HepG2 (cell line): ENCODE measurements around the gene LCAT. TPM values are rescaled to one million over a fixed set of nuclear protein-coding genes. Genes with fewer than 3 reads are reported as not detected.

Experiments used
- GLI4 ChIP-seq: sonication (generic); formaldehyde crosslinking; IDR thresholded peaks from 2 replicates; pipeline ENCODE4 v1.5.1; 2020; ENCODE audit warnings: missing genetic modification reagents, mild to moderate bottlenecking, moderate library complexity, borderline replicate concordance
- GTF2F1 ChIP-seq: fragments of 150-350 bp; IDR thresholded peaks from 2 replicates; pipeline ENCODE4 v1.6.1; 2014; ENCODE audit warnings: low read length
- KAT2B ChIP-seq: fragments of 150-350 bp; IDR thresholded peaks from 2 replicates; pipeline ENCODE4 v1.6.1; 2014; ENCODE audit warnings: low read depth, low read length, borderline replicate concordance
- MATR3 ChIP-seq: sonication (generic); formaldehyde crosslinking; IDR thresholded peaks from 2 replicates; pipeline ENCODE4 v1.4.0; 2020; ENCODE audit warnings: missing genetic modification reagents
- PLSCR1 ChIP-seq: sonication (generic); formaldehyde crosslinking; IDR thresholded peaks from 2 replicates; pipeline ENCODE4 v1.5.0; 2020; ENCODE audit warnings: missing genetic modification reagents, mild to moderate bottlenecking, borderline replicate concordance
- PRMT3 ChIP-seq: sonication (generic); formaldehyde crosslinking; IDR thresholded peaks from 2 replicates; pipeline ENCODE4 v1.8.1; 2022; ENCODE audit warnings: low read depth, mild to moderate bottlenecking, moderate library complexity, missing genetic modification reagents, borderline replicate concordance
- SETDB1 ChIP-seq: sonication (generic); formaldehyde crosslinking; IDR thresholded peaks from 2 replicates; pipeline ENCODE4 v1.5.1; 2020; ENCODE audit warnings: missing genetic modification reagents, mild to moderate bottlenecking, borderline replicate concordance
- SMAD3 ChIP-seq: sonication (generic); formaldehyde crosslinking; IDR thresholded peaks from 2 replicates; pipeline ENCODE4 v1.4.0; 2020; ENCODE audit warnings: missing genetic modification reagents
- SMC3 ChIP-seq: IDR thresholded peaks from 2 replicates; pipeline ENCODE4 v1.6.1; 2011; ENCODE audit warnings: low read length, improper control_type of control experiment
- TEF ChIP-seq: sonication (generic); formaldehyde crosslinking; IDR thresholded peaks from 2 replicates; pipeline ENCODE4 v1.5.0; 2020; ENCODE audit warnings: missing genetic modification reagents
- TERF1 ChIP-seq: sonication (generic); formaldehyde crosslinking; IDR thresholded peaks from 2 replicates; pipeline ENCODE4 v1.8.0; 2022; ENCODE audit warnings: mild to moderate bottlenecking, missing genetic modification reagents, moderate library complexity
- ZBTB10 ChIP-seq: sonication (generic); formaldehyde crosslinking; IDR thresholded peaks from 2 replicates; pipeline ENCODE4 v1.4.0; 2020; ENCODE audit warnings: missing genetic modification reagents, borderline replicate concordance
- ZFAT ChIP-seq: sonication (generic); formaldehyde crosslinking; conservative IDR thresholded peaks from 2 replicates; pipeline ENCODE4 v1.8.1; 2023; ENCODE audit warnings: missing genetic modification reagents, inconsistent platforms
- ZNF225 ChIP-seq: sonication (generic); formaldehyde crosslinking; IDR thresholded peaks from 2 replicates; pipeline ENCODE4 v1.4.0; 2020; ENCODE audit warnings: mild to moderate bottlenecking, missing genetic modification reagents
- ZNF546 ChIP-seq: sonication (generic); formaldehyde crosslinking; conservative IDR thresholded peaks from 2 replicates; pipeline ENCODE4 v1.8.1; 2023; ENCODE audit warnings: mild to moderate bottlenecking, missing genetic modification reagents
- ZNF746 ChIP-seq: sonication (generic); formaldehyde crosslinking; IDR thresholded peaks from 2 replicates; pipeline ENCODE4 v1.8.0; 2022; ENCODE audit warnings: mild to moderate bottlenecking, missing genetic modification reagents
- ZNF761 ChIP-seq: sonication (generic); formaldehyde crosslinking; conservative IDR thresholded peaks from 2 replicates; pipeline ENCODE4 v1.4.0; 2020; ENCODE audit warnings: mild to moderate bottlenecking, missing genetic modification reagents
- ZNF781 ChIP-seq: sonication (generic); formaldehyde crosslinking; IDR thresholded peaks from 2 replicates; pipeline ENCODE4 v1.5.1; 2020; ENCODE audit warnings: borderline replicate concordance, mild to moderate bottlenecking, missing genetic modification reagents; ENCODE audit errors: not compliant biosample characterization
- ZSCAN5A ChIP-seq: sonication (generic); formaldehyde crosslinking; IDR thresholded peaks from 2 replicates; pipeline ENCODE4 v1.8.0; 2022; ENCODE audit warnings: mild to moderate bottlenecking, missing genetic modification reagents, borderline replicate concordance
- polyA plus RNA-seq, 8 experiments: library from polyadenylated mRNA; depleted of rRNA in 3 of 8; stranded (reverse) in 7 of 8; unstranded in 1 of 8; fragments of >200 nt; fragmentation: Illumina TruSeq in 4 of 8; extraction: Trizol in 4 of 8; gene quantifications; 2 replicates each; pipeline versions ENCODE4 v1.2.1 to v1.2.3, GENCODE V29; 2011 to 2016; ENCODE audit warnings: low read depth in 4 of 8, missing spikeins in 1 of 8, mixed read lengths in 1 of 8; ENCODE audit not compliant: insufficient read depth in 1 of 8
- total RNA-seq, 5 experiments: library from RNA; depleted of rRNA; stranded (reverse); fragments of >200 nt; fragmentation: Illumina TruSeq; extraction: Trizol; gene quantifications; 2 replicates each; pipeline ENCODE4 v1.2.3, GENCODE V29; 2016; ENCODE audit warnings: low read depth in 1 of 5
- TF ChIP-seq, protein P1 (sequence below): sonication (generic); formaldehyde crosslinking; IDR thresholded peaks from 2 replicates; pipeline ENCODE4 v1.4.0; 2020; ENCODE audit warnings: missing genetic modification reagents, borderline replicate concordance

LCAT gene
- total and polyA plus RNA-seq, 2 of the 13 experiments (the other 11 are each of a cell fraction or from before 2014, with no cell fraction given), result 36.1 to 38.9 TPM

DNA sequence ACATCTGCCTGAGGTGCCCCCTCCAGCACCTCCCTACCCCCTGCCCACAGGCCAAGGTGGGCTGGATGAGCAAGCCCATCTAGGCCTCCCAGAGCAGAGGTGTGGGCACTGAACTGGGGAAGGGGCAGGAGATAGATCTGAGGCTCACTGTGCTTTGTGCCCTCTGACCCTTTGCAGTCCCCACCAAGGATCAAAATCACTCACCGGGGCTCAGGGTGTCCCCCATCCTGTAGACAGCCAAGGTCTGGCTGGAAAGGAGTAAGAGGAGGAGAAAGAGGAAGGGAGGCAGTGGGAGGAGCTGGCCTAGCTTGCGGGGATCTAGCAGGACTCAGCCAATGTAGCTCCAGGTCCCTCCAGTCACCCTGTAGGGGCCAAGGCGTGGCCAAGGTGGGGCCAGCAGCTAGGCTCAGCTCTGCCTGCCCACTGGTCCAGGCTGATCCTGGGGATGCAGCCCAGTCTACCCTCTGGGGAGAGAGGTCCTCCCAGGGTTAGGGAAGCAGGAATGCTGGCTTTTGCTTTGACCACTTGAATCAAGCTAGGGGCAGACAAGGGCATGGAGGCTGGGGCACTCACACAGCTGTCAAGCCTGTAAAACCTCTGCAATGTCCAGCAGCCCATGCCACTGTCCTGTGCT is 22.7 kb upstream of the LCAT start (continued):
- TF ChIP-seq TEF (CRISPR knock-in tag) (no peak), GLI4 (0 out of 2 replicates have a peak, but pooled peaks have one; percentile 72), MATR3 (CRISPR knock-in tag) (no peak), TERF1 (no peak), ZBTB10 (CRISPR knock-in tag) (no peak), ZSCAN5A (CRISPR knock-in tag) (no peak), KAT2B (no peak), SETDB1 (CRISPR knock-in tag) (no peak), ZNF761 (CRISPR knock-in tag) (no peak), PLSCR1 (CRISPR knock-in tag) (no peak), SMC3 (no peak), ZNF546 (CRISPR knock-in tag) (no peak), SMAD3 (CRISPR knock-in tag) (no peak), ZNF225 (CRISPR knock-in tag) (no peak; the same call in 1 of the 2 replicates), GTF2F1 (no peak), ZFAT (CRISPR knock-in tag) (no peak), ZNF746 (CRISPR knock-in tag) (no peak), ZNF781 (CRISPR knock-in tag) (peak; percentile 68), PRMT3 (no peak)
- TF ChIP-seq, protein P1, sequence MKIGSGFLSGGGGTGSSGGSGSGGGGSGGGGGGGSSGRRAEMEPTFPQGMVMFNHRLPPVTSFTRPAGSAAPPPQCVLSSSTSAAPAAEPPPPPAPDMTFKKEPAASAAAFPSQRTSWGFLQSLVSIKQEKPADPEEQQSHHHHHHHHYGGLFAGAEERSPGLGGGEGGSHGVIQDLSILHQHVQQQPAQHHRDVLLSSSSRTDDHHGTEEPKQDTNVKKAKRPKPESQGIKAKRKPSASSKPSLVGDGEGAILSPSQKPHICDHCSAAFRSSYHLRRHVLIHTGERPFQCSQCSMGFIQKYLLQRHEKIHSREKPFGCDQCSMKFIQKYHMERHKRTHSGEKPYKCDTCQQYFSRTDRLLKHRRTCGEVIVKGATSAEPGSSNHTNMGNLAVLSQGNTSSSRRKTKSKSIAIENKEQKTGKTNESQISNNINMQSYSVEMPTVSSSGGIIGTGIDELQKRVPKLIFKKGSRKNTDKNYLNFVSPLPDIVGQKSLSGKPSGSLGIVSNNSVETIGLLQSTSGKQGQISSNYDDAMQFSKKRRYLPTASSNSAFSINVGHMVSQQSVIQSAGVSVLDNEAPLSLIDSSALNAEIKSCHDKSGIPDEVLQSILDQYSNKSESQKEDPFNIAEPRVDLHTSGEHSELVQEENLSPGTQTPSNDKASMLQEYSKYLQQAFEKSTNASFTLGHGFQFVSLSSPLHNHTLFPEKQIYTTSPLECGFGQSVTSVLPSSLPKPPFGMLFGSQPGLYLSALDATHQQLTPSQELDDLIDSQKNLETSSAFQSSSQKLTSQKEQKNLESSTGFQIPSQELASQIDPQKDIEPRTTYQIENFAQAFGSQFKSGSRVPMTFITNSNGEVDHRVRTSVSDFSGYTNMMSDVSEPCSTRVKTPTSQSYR (CRISPR knock-in tag), result no peak
